Motor neuron (in vitro differentiated cells): ENCODE results near the gene CD83. TPM values are rescaled to one million over a fixed set of nuclear protein-coding genes. Genes with fewer than 3 reads are reported as not detected.
A peak's percentile ranks its signal among the peaks of the same experiment; 100 is the strongest.

Experiments used
- ATAC-seq, 8 experiments: fragments of 200-7000 bp; cut with Tn5 transposase; replicated peaks in 6 of 8; 2 replicates each; pipeline ENCODE4 v1.8.0; 2021; ENCODE audit warnings: mild to moderate bottlenecking in 8 of 8, moderate library complexity in 8 of 8
- H3K27ac ChIP-seq, 2 donors: fragments of 250-450 bp; sonication (Bioruptor Pico); 2 replicates each; pipeline ENCODE4 v1.9.0; 2021; ENCODE audit warnings: antibody characterized with exemption in 2 of 2, mild to moderate bottlenecking in 2 of 2, moderate library complexity in 1 of 2
- H3K4me1 ChIP-seq, 2 donors: fragments of 250-450 bp; sonication (Bioruptor Pico); replicated peaks in 1 of 2; 2 replicates each; pipeline ENCODE4 v1.6.1; 2021; ENCODE audit warnings: antibody characterized with exemption in 2 of 2, mild to moderate bottlenecking in 2 of 2, moderate library complexity in 1 of 2
- H3K4me3 ChIP-seq, 5 donors: fragments of 250-450 bp; sonication (Bioruptor Pico); 2 replicates each; pipeline ENCODE4 v1.9.0; 2021; ENCODE audit warnings: antibody characterized with exemption in 5 of 5, mild to moderate bottlenecking in 5 of 5, moderate library complexity in 4 of 5
- WGBS, 10 experiments: fragments of 450-650 bp; shearing (Covaris generic); methylation state at CpG; one replicate each; pipeline ENCODE4 v1.0.0; 2022; 5-methylcytosine and 5-hydroxymethylcytosine counted together
- in situ Hi-C, 9 experiments: fragments of 400-800 bp; cut with MboI; loops; one replicate each; pipeline ENCODE4 v1.15.0; 2021; ENCODE audit warnings: low sequenced_read_pairs in 9 of 9, low pct_unique_long_range_greater_than_20kb in 2 of 9; ENCODE audit not compliant: unreplicated experiment in 9 of 9
- total RNA-seq, 8 experiments: library from RNA; unstranded; fragments of 300-600 nt; gene quantifications; 2 replicates each; pipeline versions ENCODE4 v1.2.3 to v1.2.4, GENCODE V29; 2022

The CD83 gene
- total RNA-seq, 8 experiments from 2014 or later = 2.8 to 39.3 (median 4.6) TPM

DNA sequence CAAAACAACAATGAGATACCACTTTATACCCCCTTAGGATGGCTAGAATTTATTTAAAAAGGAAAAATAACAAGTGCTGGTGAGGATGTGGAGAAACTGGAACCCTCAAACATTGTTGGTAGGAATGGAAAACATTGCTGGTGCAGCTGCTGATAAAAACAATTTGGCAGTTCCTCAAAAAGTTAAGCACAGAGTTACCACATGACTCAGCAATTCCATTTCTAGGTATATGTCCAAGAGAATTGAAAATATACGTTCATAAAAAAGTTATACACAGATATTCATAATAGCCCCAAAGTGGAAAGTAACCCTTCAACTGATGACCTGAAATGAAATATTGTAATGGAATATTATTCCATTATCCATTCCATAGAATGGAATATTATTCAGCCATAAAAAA is 55.0 kb downstream of the CD83 start:
- no peak for ATAC-seq
- Histone ChIP-seq H3K27ac (no peak overlapping the region), H3K4me1 (peaks cover 0 to under 1% of the 10 kb centered on the region in 2 donors), H3K4me3 (no peak overlapping the region)
- in situ Hi-C loops = no loop called here
- 14 to 100% (median 100%) methylated on average over 1 of the region's 1 CpG; no CpG with 5 or more reads in 3 of the 10 experiments for WGBS, 10 experiments

DNA sequence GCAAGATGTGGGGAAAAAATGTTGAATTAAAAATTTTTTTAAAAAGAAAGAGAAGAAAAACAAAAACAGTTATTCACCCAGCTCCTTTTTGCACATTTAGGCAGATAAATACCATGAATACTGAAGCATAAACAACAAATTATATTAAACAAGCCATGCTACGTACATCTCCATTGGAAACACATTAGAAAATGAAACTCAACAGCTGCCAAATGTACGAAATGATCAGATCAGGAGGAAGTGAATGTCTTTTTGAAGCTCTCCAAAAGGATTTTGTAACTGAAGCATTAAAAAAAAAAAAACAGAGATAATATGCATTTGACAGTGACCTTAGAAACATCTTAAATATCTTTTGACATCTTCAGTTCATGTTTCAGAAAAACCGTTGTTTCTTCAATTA is 56.7 kb downstream of the CD83 start:
- 52 to 100% (median 85%) methylated on average over 1 to 3 of the region's 3 CpGs for WGBS, 10 experiments
- in situ Hi-C loops = no loop called here
- ATAC-seq = no peak
- Histone ChIP-seq H3K4me1 (no peaks in the 10 kb centered on the region), H3K27ac (no peak overlapping the region), H3K4me3 (no peak overlapping the region)

DNA sequence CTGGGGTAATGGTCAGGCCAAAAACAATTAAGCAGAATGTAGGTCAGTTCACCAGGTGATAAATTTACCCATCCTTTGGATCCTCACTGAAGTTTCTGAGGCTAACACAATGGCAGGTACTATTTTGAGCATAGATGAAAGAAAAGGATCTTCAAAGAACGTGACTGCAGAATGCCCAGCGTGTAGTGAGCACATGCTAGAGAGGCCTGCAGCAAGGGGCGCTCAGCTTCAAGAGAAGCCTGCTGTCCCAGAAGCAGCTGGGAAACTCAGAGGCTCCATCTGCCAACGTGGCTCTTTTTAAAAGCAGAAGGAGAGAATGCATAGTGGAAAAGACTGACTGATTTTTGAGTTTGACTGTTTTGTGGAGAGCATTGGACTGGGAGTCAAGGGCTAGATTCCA is 57.4 kb downstream of the CD83 start:
- Histone ChIP-seq H3K4me1 (no peaks in the 10 kb centered on the region), H3K4me3 (no peak overlapping the region), H3K27ac (no peak overlapping the region)
- WGBS, 10 experiments = 43 to 90% (median 60%) methylated on average over 2 to 4 of the region's 4 CpGs; no CpG with 5 or more reads in 3 of the 10 experiments
- ATAC-seq = no peak
- in situ Hi-C loops = no loop called here

DNA sequence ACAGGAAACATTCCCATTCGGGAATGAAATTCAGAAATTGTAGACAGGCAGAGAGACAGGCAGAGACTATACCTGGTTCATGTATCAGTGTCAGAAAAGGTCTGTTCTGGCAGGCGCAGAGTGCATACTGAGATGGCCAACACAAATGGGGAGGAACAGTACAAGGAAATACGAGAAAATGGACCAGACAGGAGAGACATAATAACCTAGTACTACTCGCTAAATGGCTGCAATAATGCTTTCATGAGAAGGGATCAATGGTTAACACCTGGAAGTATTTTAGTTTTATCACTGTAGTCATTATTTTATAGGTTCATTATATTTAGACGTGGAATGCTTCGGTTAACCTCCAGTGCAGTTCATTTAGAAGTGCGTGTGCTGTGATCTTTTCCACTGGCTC is 58.9 kb downstream of the CD83 start:
- ATAC-seq = no peak
- in situ Hi-C loops = no loop called here
- WGBS, 10 experiments = 53 to 100% (median 80%) methylated on average over 1 to 7 of the region's 7 CpGs; no CpG with 5 or more reads in 2 of the 10 experiments
- no peak overlapping the region for H3K27ac ChIP-seq
- H3K4me1 ChIP-seq = no peaks in the 10 kb centered on the region
- no peak overlapping the region for H3K4me3 ChIP-seq

DNA sequence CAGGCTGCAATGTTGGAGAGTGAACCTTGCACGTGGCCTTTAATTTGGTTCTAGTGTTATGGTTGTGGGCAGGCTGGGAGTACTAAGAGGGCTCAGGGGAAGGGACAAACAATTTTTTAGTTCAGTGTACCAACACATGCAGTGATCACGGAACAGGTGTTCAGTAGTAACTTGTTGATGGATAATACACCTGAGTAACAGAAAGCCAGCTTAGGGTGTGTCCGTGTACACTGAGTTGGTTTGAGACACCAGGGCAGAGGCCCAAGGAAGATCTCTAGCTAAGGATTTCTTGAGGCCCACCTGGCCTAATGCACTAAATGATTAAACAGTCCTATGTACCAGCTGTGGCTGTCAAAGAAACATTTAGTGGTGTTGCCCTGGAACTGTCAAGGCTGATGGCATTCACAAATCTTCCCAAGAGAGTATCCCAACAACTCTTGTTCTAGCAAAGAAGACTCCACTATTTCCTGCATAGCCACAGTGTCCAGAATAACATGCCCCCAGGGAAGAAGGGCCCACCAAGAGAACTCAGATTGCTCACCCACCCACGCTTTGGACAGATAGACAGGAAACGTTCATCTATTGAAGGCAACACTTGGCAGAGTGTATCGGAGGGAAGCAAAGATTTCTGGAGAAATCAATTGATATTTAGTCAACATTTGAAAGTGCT is 60.0 kb downstream of the CD83 start:
- Histone ChIP-seq H3K4me1 (no peaks in the 10 kb centered on the region), H3K27ac (no peak overlapping the region), H3K4me3 (no peak overlapping the region)
- no peak for ATAC-seq
- in situ Hi-C loops = no loop called here
- WGBS, 10 experiments = 52 to 100% (median 92%) methylated on average over 1 to 6 of the region's 6 CpGs; no CpG with 5 or more reads in 1 of the 10 experiments

DNA sequence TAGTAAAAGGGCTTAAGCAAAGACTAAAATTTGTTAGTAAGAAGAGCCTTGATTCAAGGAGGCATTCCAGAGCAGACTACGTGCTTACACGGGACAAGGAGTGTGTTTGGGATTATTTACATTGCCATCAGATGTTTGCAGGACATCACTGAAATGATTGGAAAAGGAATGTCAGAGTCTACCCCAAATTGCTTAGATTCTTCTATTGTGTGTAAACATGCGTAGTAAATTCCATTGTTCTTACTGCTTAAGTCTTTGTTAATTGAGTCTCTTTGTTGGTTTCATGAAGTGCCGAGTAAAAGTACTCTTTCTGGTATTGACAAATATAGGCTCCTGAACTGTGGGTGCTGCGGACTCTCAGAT is 60.5 kb downstream of the CD83 start:
- H3K4me3 ChIP-seq = no peak overlapping the region
- 58 to 100% (median 93%) methylated on average over 1 to 5 of the region's 5 CpGs; no CpG with 5 or more reads in 1 of the 10 experiments for WGBS, 10 experiments
- ATAC-seq = no peak
- in situ Hi-C loops = no loop called here
- no peak overlapping the region for H3K27ac ChIP-seq
- no peaks in the 10 kb centered on the region for H3K4me1 ChIP-seq

DNA sequence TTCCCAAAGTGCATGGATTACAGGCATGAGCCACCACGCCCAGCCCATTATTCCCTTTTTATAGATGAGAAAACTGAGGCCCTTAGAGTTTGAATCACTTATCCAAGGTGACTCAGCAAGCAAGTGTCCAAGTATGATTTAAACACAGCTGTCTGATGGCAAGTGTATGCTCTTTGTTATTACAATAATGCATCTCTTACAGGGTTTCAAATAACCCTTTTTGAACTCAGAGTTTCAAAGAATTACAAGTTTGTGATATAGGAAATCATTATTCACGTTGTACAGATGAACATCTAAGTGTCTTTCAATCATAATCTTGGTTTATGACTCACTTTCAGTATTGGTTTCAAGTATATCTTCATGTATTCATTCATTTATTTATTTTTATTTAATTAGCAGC is 63.0 kb downstream of the CD83 start:
- WGBS, 10 experiments = 53 to 86% (median 77%) methylated on average over 1 to 2 of the region's 2 CpGs; no CpG with 5 or more reads in 1 of the 10 experiments
- Histone ChIP-seq H3K4me1 (no peaks in the 10 kb centered on the region), H3K27ac (no peak overlapping the region), H3K4me3 (no peak overlapping the region)
- in situ Hi-C loops = no loop called here
- no peak for ATAC-seq

DNA sequence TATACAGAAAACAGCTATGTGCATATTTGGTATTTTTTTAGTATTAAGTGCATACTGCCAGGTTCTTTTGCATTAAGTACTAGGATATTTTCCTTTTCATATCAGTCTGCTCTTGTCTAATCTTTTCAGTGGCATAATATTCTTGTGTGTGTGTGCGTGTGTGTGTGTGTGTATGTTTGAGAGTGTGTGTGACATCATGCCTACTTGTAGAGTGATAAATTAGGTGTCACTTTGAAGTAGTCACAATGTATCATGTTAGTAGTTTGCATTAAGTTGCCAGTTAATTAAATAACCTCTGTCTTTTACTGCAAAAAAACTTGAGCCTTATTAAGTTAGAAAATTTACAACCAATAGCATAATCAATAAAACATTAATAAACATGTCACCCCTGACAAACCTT is 65.3 kb downstream of the CD83 start:
- no peak overlapping the region for H3K27ac ChIP-seq
- in situ Hi-C loops = no loop called here

More for the DNA sequence above, 65.3 kb downstream of the CD83 start:
- peaks cover 0 to 4% of the 10 kb centered on the region in 2 donors for H3K4me1 ChIP-seq
- peak in 2 of 8 experiments; percentile 23 to 30 for ATAC-seq
- H3K4me3 ChIP-seq = no peak overlapping the region
- 17 to 89% (median 64%) methylated on average over 1 of the region's 1 CpG; no CpG with 5 or more reads in 4 of the 10 experiments for WGBS, 10 experiments

Other genes starting within 250 kb of the CD83 start
- gene RNF182, start 192.8 kb upstream of the CD83 start, total RNA-seq = 10 to 100 TPM in 1 of 8 experiments, 1 to 10 TPM in 5, not detected in 2; 1.3 to 12.1 (median 4.5) TPM